H9 (cell line): ENCODE results near the gene TIMM50. TPM values are rescaled to one million over a fixed set of nuclear protein-coding genes. Genes with fewer than 3 reads are reported as not detected.

Experiments used
- DNase-seq: peaks from one replicate; pipeline ENCODE4 v3.0.0-alpha.2; 2017
- H2AFZ ChIP-seq: one replicate; pipeline ENCODE4 v1.6.1; 2013; ENCODE audit warnings: mild to moderate bottlenecking, low read length, control low read depth, moderate library complexity
- H2AK5ac ChIP-seq: 2 replicates; pipeline ENCODE4 v1.6.1; 2013; ENCODE audit warnings: low read length, control low read depth, mixed read lengths; ENCODE audit not compliant: insufficient read length
- H2BK120ac ChIP-seq: one replicate; pipeline ENCODE4 v1.6.1; 2013; ENCODE audit warnings: low read depth, mild to moderate bottlenecking, low read length, control low read depth, inconsistent platforms; ENCODE audit not compliant: poor library complexity, severe bottlenecking
- H2BK12ac ChIP-seq: 2 replicates; pipeline ENCODE4 v1.6.1; 2013; ENCODE audit warnings: low read length, control low read depth, mixed read lengths, low read depth; ENCODE audit not compliant: insufficient read length
- H2BK15ac ChIP-seq: 2 replicates; pipeline ENCODE4 v1.6.1; 2013; ENCODE audit warnings: low read depth, low read length, control low read depth
- H2BK20ac ChIP-seq: one replicate; pipeline ENCODE4 v1.6.1; 2013; ENCODE audit warnings: low read depth, mild to moderate bottlenecking, low read length, control low read depth, inconsistent platforms; ENCODE audit not compliant: poor library complexity, severe bottlenecking
- H2BK5ac ChIP-seq: 2 replicates; pipeline ENCODE4 v1.6.1; 2013; ENCODE audit warnings: low read length, control low read depth, mixed read lengths; ENCODE audit not compliant: insufficient read length
- H3K14ac ChIP-seq: 2 replicates; pipeline ENCODE4 v1.6.1; 2013; ENCODE audit warnings: low read length, control low read depth; ENCODE audit not compliant: insufficient read depth
- H3K18ac ChIP-seq: 2 replicates; pipeline ENCODE4 v1.6.1; 2013; ENCODE audit warnings: low read depth, mild to moderate bottlenecking, mixed read lengths, low read length, control low read depth; ENCODE audit not compliant: insufficient read length
- H3K23ac ChIP-seq: 2 replicates; pipeline ENCODE4 v1.6.1; 2013; ENCODE audit warnings: low read length, control low read depth, mixed read lengths, low read depth; ENCODE audit not compliant: insufficient read length
- H3K23me2 ChIP-seq: 2 replicates; pipeline ENCODE4 v1.6.1; 2013; ENCODE audit warnings: low read depth, mild to moderate bottlenecking, mixed read lengths, low read length, control low read depth; ENCODE audit not compliant: insufficient read length, poor library complexity, severe bottlenecking
- H3K27ac ChIP-seq: 2 replicates; pipeline ENCODE4 v1.5.1; 2013; ENCODE audit warnings: low read length, control low read depth, mixed read lengths, low read depth; ENCODE audit not compliant: insufficient read length
- H3K27me3 ChIP-seq: 2 replicates; pipeline ENCODE4 v1.6.1; 2013; ENCODE audit warnings: low read length, control low read depth, inconsistent platforms; ENCODE audit not compliant: insufficient read depth
- H3K4ac ChIP-seq: 2 replicates; pipeline ENCODE4 v1.6.1; 2013; ENCODE audit warnings: low read depth, mild to moderate bottlenecking, control low read depth, inconsistent platforms, low read length, moderate library complexity
- H3K4me1 ChIP-seq: 2 replicates; pipeline ENCODE4 v1.6.1; 2013; ENCODE audit warnings: low read length, control low read depth, inconsistent platforms; ENCODE audit not compliant: insufficient read depth
- H3K4me2 ChIP-seq: 2 replicates; pipeline ENCODE4 v1.6.1; 2013; ENCODE audit warnings: low read length, control low read depth, mixed read lengths; ENCODE audit not compliant: insufficient read length, insufficient read depth
- H3K56ac ChIP-seq: 2 replicates; pipeline ENCODE4 v1.6.1; 2013; ENCODE audit warnings: low read depth, mild to moderate bottlenecking, mixed read lengths, low read length, control low read depth; ENCODE audit not compliant: insufficient read length
- H3K79me1 ChIP-seq: 2 replicates; pipeline ENCODE4 v1.6.1; 2013; ENCODE audit warnings: low read depth, mild to moderate bottlenecking, moderate library complexity, low read length, control low read depth, inconsistent platforms; ENCODE audit not compliant: insufficient read depth, poor library complexity, severe bottlenecking
- H3K79me2 ChIP-seq: 2 replicates; pipeline ENCODE4 v1.6.1; 2013; ENCODE audit warnings: low read length, control low read depth, inconsistent platforms; ENCODE audit not compliant: insufficient read depth
- H3K9ac ChIP-seq: 2 replicates; pipeline ENCODE4 v1.6.1; 2013; ENCODE audit warnings: low read length, control low read depth, mixed read lengths; ENCODE audit not compliant: insufficient read length; ENCODE audit errors: extremely low read depth
- H3K9me3 ChIP-seq: one replicate; pipeline ENCODE4 v1.6.1; 2013; ENCODE audit warnings: low read depth, low read length, inconsistent platforms; ENCODE audit not compliant: control insufficient read depth
- H3T11ph ChIP-seq: one replicate; pipeline ENCODE4 v1.6.1; 2013; ENCODE audit warnings: mild to moderate bottlenecking, low read length, control low read depth, inconsistent platforms
- H4K20me1 ChIP-seq: one replicate; pipeline ENCODE4 v1.6.1; 2013; ENCODE audit not compliant: control insufficient read depth, insufficient read length, insufficient read depth
- H4K5ac ChIP-seq: 2 replicates; pipeline ENCODE4 v1.6.1; 2013; ENCODE audit warnings: low read depth, mild to moderate bottlenecking, mixed read lengths, low read length, control low read depth; ENCODE audit not compliant: insufficient read length
- H4K8ac ChIP-seq: replicated peaks from 2 replicates; pipeline ENCODE4 v1.6.1; 2013; ENCODE audit warnings: low read length, control low read depth, mixed read lengths, low read depth; ENCODE audit not compliant: insufficient read length
- H4K91ac ChIP-seq: 2 replicates; pipeline ENCODE4 v1.6.1; 2013; ENCODE audit warnings: low read depth, mild to moderate bottlenecking, moderate library complexity, mixed read lengths, low read length, control low read depth; ENCODE audit not compliant: insufficient read length
- H3K27ac Mint-ChIP-seq, 3 experiments: 2 replicates in 2 of 3; 3 replicates in 1 of 3; pipeline ENCODE4 v1.8.0; 2020 to 2021; ENCODE audit warnings: mixed read lengths in 3 of 3, mild to moderate bottlenecking in 1 of 3, moderate library complexity in 1 of 3
- H3K27me3 Mint-ChIP-seq: 2 replicates; pipeline ENCODE4 v1.8.0; 2021; ENCODE audit warnings: low read depth, mild to moderate bottlenecking, moderate library complexity, mixed read lengths
- H3K36me3 Mint-ChIP-seq, 3 experiments: 2 replicates in 2 of 3; 3 replicates in 1 of 3; pipeline ENCODE4 v1.8.0; 2020 to 2021; ENCODE audit warnings: low read depth in 3 of 3, mixed read lengths in 3 of 3; ENCODE audit not compliant: insufficient read depth in 1 of 3
- H3K4me1 Mint-ChIP-seq, 2 experiments: 2 replicates each; pipeline ENCODE4 v1.8.0; 2020; ENCODE audit warnings: mixed read lengths in 2 of 2
- H3K4me3 Mint-ChIP-seq, 2 experiments: 2 replicates in 1 of 2; 3 replicates in 1 of 2; pipeline ENCODE4 v1.8.0; 2020 to 2021; ENCODE audit warnings: mild to moderate bottlenecking in 2 of 2, mixed read lengths in 2 of 2, moderate library complexity in 1 of 2
- H3K9me3 Mint-ChIP-seq, 2 experiments: 2 replicates in 1 of 2; 3 replicates in 1 of 2; pipeline ENCODE4 v1.8.0; 2020; ENCODE audit warnings: mild to moderate bottlenecking in 2 of 2, mixed read lengths in 2 of 2, moderate library complexity in 1 of 2
- WGBS: extraction: QIAGEN DNeasy Blood & Tissue Kit; methylation state at CpG from one replicate; pipeline ENCODE4 v1.1.7; 2013; ENCODE audit warnings: missing lambda C conversion rate, low lambda C conversion rate, mixed read lengths; ENCODE audit not compliant: insufficient read length; ENCODE audit errors: extremely low coverage; 5-methylcytosine and 5-hydroxymethylcytosine counted together
- total RNA-seq: library from RNA; stranded (reverse); gene quantifications from 2 replicates; pipeline ENCODE4 v1.2.1, GENCODE V29; 2021
- TF ChIP-seq, protein P1 (sequence below): fragments of 200-600 bp; sonication (generic); conservative IDR thresholded peaks from 3 replicates; pipeline ENCODE4 v1.8.0; 2021; ENCODE audit warnings: antibody characterized with exemption, mild to moderate bottlenecking

TIMM50 gene
- total RNA-seq, 1 experiment from 2014 or later = 128 TPM

DNA sequence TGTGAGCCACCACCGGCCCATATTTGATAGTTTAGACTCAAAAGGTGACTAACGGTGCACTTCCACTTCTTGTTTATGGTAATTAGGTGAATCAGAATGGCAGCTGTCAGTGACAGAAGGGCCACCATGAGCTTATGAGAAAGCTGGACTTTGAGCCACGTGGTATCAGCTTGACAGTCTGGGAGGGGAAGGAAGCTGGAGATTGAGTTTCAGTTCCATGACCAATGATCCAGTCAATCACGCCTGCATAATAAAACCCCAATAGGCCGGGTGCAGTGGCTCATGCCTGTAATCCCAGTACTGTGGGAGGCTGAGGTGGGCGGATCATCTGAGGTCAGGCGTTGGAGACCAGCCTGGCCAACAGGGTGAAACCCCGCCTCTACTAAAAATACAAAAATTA is 43.9 kb downstream of the TIMM50 start:
- no peak overlapping the region for H4K8ac ChIP-seq
- Mint-ChIP-seq H3K27me3 (no peaks in the 10 kb centered on the region), H3K9me3 (no peaks in the 10 kb centered on the region), H3K4me3 (no peak overlapping the region), H3K36me3 (peaks cover 9 to 27% (median 21%) of the 10 kb centered on the region in 3 experiments; a peak in 6 of 7 replicates), H3K4me1 (peaks cover 0 to 2% of the 10 kb centered on the region in 2 experiments; a peak in 1 of 4 replicates), H3K27ac (no peak overlapping the region)
- no peaks in the 10 kb centered on the region for H3K23me2 ChIP-seq
- WGBS = no CpG with 5 or more reads among the region's 8 CpGs
- H3K4me2 ChIP-seq = no peak overlapping the region
- H3K9ac ChIP-seq = no peak overlapping the region
- no peak overlapping the region for H2AFZ ChIP-seq
- no peak overlapping the region for H4K91ac ChIP-seq
- H2BK5ac ChIP-seq = no peak overlapping the region
- H3K23ac ChIP-seq = no peak overlapping the region
- H2BK12ac ChIP-seq = no peak overlapping the region
- H3K4ac ChIP-seq = no peak overlapping the region
- H2AK5ac ChIP-seq = no peak overlapping the region
- H3T11ph ChIP-seq = no peak overlapping the region
- H3K56ac ChIP-seq = no peak overlapping the region
- H3K9me3 ChIP-seq = no peaks in the 10 kb centered on the region
- no peaks in the 10 kb centered on the region for H3K79me1 ChIP-seq
- H3K18ac ChIP-seq = no peak overlapping the region
- H2BK15ac ChIP-seq = no peak overlapping the region
- no peak overlapping the region for H3K14ac ChIP-seq
- no peak overlapping the region for H2BK120ac ChIP-seq
- no peak overlapping the region for H4K5ac ChIP-seq
- H3K4me1 ChIP-seq = no peaks in the 10 kb centered on the region
- no peaks in the 10 kb centered on the region for H4K20me1 ChIP-seq
- TF ChIP-seq, protein P1, sequence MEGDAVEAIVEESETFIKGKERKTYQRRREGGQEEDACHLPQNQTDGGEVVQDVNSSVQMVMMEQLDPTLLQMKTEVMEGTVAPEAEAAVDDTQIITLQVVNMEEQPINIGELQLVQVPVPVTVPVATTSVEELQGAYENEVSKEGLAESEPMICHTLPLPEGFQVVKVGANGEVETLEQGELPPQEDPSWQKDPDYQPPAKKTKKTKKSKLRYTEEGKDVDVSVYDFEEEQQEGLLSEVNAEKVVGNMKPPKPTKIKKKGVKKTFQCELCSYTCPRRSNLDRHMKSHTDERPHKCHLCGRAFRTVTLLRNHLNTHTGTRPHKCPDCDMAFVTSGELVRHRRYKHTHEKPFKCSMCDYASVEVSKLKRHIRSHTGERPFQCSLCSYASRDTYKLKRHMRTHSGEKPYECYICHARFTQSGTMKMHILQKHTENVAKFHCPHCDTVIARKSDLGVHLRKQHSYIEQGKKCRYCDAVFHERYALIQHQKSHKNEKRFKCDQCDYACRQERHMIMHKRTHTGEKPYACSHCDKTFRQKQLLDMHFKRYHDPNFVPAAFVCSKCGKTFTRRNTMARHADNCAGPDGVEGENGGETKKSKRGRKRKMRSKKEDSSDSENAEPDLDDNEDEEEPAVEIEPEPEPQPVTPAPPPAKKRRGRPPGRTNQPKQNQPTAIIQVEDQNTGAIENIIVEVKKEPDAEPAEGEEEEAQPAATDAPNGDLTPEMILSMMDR = no peak
- H3K27ac ChIP-seq = no peak overlapping the region
- no peaks in the 10 kb centered on the region for H3K79me2 ChIP-seq
- DNase-seq = no peak
- H3K27me3 ChIP-seq = no peaks in the 10 kb centered on the region
- no peak overlapping the region for H2BK20ac ChIP-seq
